Measurements from ENCODE around the gene TRIM72. TPM values are rescaled to one million over a fixed set of nuclear protein-coding genes. Genes with fewer than 3 reads are reported as not detected.

Gene TRIM72
- total and polyA plus RNA-seq, 2 of the 8 experiments (the other 6 are each of a cell fraction or from before 2014, with no cell fraction given): 0.57 to 2.1 TPM

DNA sequence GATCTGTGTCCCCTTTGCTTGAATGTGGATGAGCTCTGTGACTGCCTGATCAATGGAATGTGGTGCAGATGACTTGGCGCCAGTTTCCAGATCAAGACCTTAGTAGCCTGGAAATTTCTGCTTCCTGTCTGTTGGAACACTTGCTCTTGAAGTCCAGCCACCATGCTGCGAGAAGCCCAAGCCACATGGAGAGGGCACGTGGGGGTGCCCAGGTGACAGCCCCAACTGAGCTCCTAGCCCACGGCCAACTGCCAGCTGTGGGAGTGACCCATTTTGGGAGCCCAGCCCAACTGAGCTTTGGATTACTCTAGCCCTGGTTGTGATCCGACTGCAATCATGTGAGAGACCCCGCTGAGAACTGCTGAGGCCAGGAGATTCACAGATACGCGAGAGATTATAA, 42.5 kb downstream of the TRIM72 start (continued):
- TF ChIP-seq ATF2 (IDR thresholded peaks at IDR 0.05; ENCODE audit: low read length) (no peak), NANOG (IDR thresholded peaks at IDR 0.05; ENCODE audit: insufficient read depth, low read depth, low read length, poor library complexity, severe bottlenecking) (no peak), RBBP5 (IDR thresholded peaks at IDR 0.05; ENCODE audit: borderline replicate concordance, low read depth, low read length) (no peak), RXRA (IDR thresholded peaks at IDR 0.05; ENCODE audit: insufficient read depth, low read depth, low read length) (no peak), POLR2AphosphoS5 (IDR thresholded peaks at IDR 0.05; ENCODE audit: low read depth, low read length) (no peak)

All from H1 (cell line).